ENCODE data around the gene TENM4.

DNA sequence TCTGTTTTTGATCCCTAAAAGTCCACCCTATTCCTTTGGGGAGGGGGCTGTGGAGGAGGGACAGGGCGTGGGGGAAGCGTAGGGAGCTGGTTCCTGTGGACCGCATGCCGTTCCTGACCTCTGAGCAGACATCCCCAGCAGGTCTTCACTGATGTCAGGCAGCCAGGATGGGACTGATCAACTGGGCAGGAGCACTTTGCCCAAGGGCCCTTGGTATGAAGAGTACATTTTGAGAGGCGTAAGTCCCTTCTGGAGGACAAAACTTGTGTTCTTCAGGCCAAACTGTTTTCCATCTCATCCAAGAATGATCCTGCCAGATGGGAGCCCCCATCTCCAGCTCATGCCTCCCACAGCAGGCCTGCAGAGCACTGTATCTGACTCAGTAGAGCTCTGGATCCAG lies 785.3 kb downstream of the TENM4 start:
- TF ChIP-seq EP300 (IDR thresholded peaks at IDR 0.05; ENCODE audit: borderline replicate concordance in 1 of 2, low read depth in 1 of 2, low read length in 1 of 2), result no peak
- TF ChIP-seq POLR2AphosphoS5 (IDR thresholded peaks at IDR 0.05; ENCODE audit: low read depth, low read length), result no peak
- TF ChIP-seq, protein P1, sequence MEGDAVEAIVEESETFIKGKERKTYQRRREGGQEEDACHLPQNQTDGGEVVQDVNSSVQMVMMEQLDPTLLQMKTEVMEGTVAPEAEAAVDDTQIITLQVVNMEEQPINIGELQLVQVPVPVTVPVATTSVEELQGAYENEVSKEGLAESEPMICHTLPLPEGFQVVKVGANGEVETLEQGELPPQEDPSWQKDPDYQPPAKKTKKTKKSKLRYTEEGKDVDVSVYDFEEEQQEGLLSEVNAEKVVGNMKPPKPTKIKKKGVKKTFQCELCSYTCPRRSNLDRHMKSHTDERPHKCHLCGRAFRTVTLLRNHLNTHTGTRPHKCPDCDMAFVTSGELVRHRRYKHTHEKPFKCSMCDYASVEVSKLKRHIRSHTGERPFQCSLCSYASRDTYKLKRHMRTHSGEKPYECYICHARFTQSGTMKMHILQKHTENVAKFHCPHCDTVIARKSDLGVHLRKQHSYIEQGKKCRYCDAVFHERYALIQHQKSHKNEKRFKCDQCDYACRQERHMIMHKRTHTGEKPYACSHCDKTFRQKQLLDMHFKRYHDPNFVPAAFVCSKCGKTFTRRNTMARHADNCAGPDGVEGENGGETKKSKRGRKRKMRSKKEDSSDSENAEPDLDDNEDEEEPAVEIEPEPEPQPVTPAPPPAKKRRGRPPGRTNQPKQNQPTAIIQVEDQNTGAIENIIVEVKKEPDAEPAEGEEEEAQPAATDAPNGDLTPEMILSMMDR (IDR thresholded peaks at IDR 0.05), result no peak
- no peak for TF ChIP-seq SIN3A (IDR thresholded peaks at IDR 0.05; ENCODE audit: borderline replicate concordance, low read depth, low read length)
- no peak for TF ChIP-seq MXI1 (IDR thresholded peaks at IDR 0.05; ENCODE audit: low read depth, low read length)
- no peak for TF ChIP-seq FOXJ3 (CRISPR knock-in tag; IDR thresholded peaks at IDR 0.05)
- TF ChIP-seq, protein P2, sequence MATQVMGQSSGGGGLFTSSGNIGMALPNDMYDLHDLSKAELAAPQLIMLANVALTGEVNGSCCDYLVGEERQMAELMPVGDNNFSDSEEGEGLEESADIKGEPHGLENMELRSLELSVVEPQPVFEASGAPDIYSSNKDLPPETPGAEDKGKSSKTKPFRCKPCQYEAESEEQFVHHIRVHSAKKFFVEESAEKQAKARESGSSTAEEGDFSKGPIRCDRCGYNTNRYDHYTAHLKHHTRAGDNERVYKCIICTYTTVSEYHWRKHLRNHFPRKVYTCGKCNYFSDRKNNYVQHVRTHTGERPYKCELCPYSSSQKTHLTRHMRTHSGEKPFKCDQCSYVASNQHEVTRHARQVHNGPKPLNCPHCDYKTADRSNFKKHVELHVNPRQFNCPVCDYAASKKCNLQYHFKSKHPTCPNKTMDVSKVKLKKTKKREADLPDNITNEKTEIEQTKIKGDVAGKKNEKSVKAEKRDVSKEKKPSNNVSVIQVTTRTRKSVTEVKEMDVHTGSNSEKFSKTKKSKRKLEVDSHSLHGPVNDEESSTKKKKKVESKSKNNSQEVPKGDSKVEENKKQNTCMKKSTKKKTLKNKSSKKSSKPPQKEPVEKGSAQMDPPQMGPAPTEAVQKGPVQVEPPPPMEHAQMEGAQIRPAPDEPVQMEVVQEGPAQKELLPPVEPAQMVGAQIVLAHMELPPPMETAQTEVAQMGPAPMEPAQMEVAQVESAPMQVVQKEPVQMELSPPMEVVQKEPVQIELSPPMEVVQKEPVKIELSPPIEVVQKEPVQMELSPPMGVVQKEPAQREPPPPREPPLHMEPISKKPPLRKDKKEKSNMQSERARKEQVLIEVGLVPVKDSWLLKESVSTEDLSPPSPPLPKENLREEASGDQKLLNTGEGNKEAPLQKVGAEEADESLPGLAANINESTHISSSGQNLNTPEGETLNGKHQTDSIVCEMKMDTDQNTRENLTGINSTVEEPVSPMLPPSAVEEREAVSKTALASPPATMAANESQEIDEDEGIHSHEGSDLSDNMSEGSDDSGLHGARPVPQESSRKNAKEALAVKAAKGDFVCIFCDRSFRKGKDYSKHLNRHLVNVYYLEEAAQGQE (IDR thresholded peaks at IDR 0.05; ENCODE audit: low read depth, low read length), result no peak
- TF ChIP-seq, protein P3, sequence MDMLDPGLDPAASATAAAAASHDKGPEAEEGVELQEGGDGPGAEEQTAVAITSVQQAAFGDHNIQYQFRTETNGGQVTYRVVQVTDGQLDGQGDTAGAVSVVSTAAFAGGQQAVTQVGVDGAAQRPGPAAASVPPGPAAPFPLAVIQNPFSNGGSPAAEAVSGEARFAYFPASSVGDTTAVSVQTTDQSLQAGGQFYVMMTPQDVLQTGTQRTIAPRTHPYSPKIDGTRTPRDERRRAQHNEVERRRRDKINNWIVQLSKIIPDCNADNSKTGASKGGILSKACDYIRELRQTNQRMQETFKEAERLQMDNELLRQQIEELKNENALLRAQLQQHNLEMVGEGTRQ (IDR thresholded peaks at IDR 0.05; ENCODE audit: borderline replicate concordance, low read depth, low read length), result no peak

Data from SK-N-SH (cell line).